B cell (primary cell): ENCODE results near the gene BIVM. TPM values are rescaled to one million over a fixed set of nuclear protein-coding genes. Genes with fewer than 3 reads are reported as not detected.

ENCODE experiments used
- ATAC-seq: fragments of 200-7000 bp; cut with Tn5 transposase; one replicate; pipeline ENCODE4 v1.10.0; 2021; ENCODE audit warnings: low read depth, mild to moderate bottlenecking, moderate number of reproducible peaks, moderate library complexity
- CTCF ChIA-PET: fragments of 350-600 bp; sonication (Branson Sonifier 250); formaldehyde crosslinking; loops from one replicate; lab custom pipeline; 2021; ENCODE audit warnings: antibody characterized with exemption, inconsistent platforms; lab: Charles Lee
- POLR2A ChIA-PET: fragments of 350-600 bp; sonication (Branson Sonifier 250); formaldehyde crosslinking; loops from one replicate; lab custom pipeline; 2021; ENCODE audit warnings: antibody characterized with exemption; lab: Charles Lee
- DNase-seq: peaks from one replicate; pipeline ENCODE4 v3.0.0; 2013
- H2AFZ ChIP-seq: 2 replicates; pipeline ENCODE4 v1.6.1; 2012; ENCODE audit warnings: mild to moderate bottlenecking, low read depth, low read length; ENCODE audit not compliant: insufficient read depth, poor library complexity, severe bottlenecking
- H3K27ac ChIP-seq, 2 donors: 1 replicate in 1 of 2; 2 replicates in 1 of 2; pipeline ENCODE4 v1.5.1; 2012 to 2013; ENCODE audit warnings: low read length in 2 of 2, mild to moderate bottlenecking in 2 of 2, moderate library complexity in 1 of 2
- H3K27me3 ChIP-seq, 4 experiments: fragments of 200-600 bp in 1 of 4; sonication (generic) in 1 of 4; replicated peaks in 1 of 4; 1 replicate in 2 of 4; 2 replicates in 2 of 4; pipeline versions ENCODE4 v1.6.1 to v1.7.0; 2013 to 2016; ENCODE audit warnings: low read length in 3 of 4, mild to moderate bottlenecking in 2 of 4, mixed read lengths in 1 of 4, moderate library complexity in 1 of 4; ENCODE audit not compliant: insufficient read depth in 4 of 4, control insufficient read depth in 3 of 4; ENCODE audit errors: control extremely low read depth in 1 of 4
- H3K36me3 ChIP-seq, 2 experiments: replicated peaks in 1 of 2; 1 replicate in 1 of 2; 2 replicates in 1 of 2; pipeline versions ENCODE4 v1.6.1 to v1.7.1; 2013; ENCODE audit warnings: low read length in 1 of 2; ENCODE audit not compliant: insufficient read depth in 2 of 2, control insufficient read depth in 1 of 2; ENCODE audit errors: control extremely low read depth in 1 of 2, extremely low read depth in 1 of 2
- H3K4me1 ChIP-seq, 2 donors: fragments of 200-600 bp in 1 of 2; sonication (generic) in 1 of 2; 1 replicate in 1 of 2; 2 replicates in 1 of 2; pipeline versions ENCODE4 v1.5.1 to v1.6.1; 2013 to 2017; ENCODE audit warnings: low read length in 2 of 2; ENCODE audit not compliant: control insufficient read depth in 2 of 2, insufficient read depth in 2 of 2
- H3K4me2 ChIP-seq: replicated peaks from 2 replicates; pipeline ENCODE3; 2012; ENCODE audit warnings: mild to moderate bottlenecking, low read depth, low read length; ENCODE audit not compliant: poor library complexity, severe bottlenecking
- H3K4me3 ChIP-seq, 5 experiments: fragments of 200-600 bp in 1 of 5; sonication (generic) in 1 of 5; 1 replicate in 3 of 5; 2 replicates in 2 of 5; pipeline versions ENCODE4 v1.5.1 to v1.7.0; 2011 to 2016; ENCODE audit warnings: low read length in 4 of 5, mild to moderate bottlenecking in 4 of 5, low read depth in 2 of 5, control low read depth in 1 of 5, moderate library complexity in 1 of 5; ENCODE audit not compliant: insufficient read depth in 1 of 5; ENCODE audit errors: control extremely low read depth in 1 of 5, extremely low read depth in 1 of 5
- H3K79me2 ChIP-seq: fragments of 200-600 bp; sonication (generic); one replicate; pipeline ENCODE4 v1.6.0; 2016; ENCODE audit warnings: low read length; ENCODE audit not compliant: control insufficient read depth, insufficient read depth
- H3K9ac ChIP-seq: fragments of 200-600 bp; sonication (generic); 2 replicates; pipeline ENCODE4 v1.6.1; 2017; ENCODE audit warnings: mild to moderate bottlenecking, low read length, moderate library complexity
- H3K9me3 ChIP-seq, 3 donors: one replicate each; pipeline versions ENCODE4 v1.6.1 to v1.7.1; 2013; ENCODE audit warnings: low read length in 2 of 3; ENCODE audit not compliant: control insufficient read depth in 2 of 3, insufficient read depth in 1 of 3; ENCODE audit errors: control extremely low read depth in 1 of 3
- H4K20me1 ChIP-seq: 2 replicates; pipeline ENCODE4 v1.6.0; 2012; ENCODE audit warnings: mild to moderate bottlenecking, low read length; ENCODE audit not compliant: insufficient read depth, control insufficient read depth, poor library complexity, severe bottlenecking
- H3K27ac Mint-ChIP-seq: one replicate; pipeline ENCODE4 v1.8.0; 2021; ENCODE audit warnings: mixed read lengths
- H3K27me3 Mint-ChIP-seq: one replicate; pipeline ENCODE4 v1.8.0; 2021; ENCODE audit warnings: mixed read lengths
- H3K4me1 Mint-ChIP-seq: one replicate; pipeline ENCODE4 v1.8.0; 2021; ENCODE audit warnings: mixed read lengths
- H3K4me3 Mint-ChIP-seq: one replicate; pipeline ENCODE4 v1.8.0; 2021; ENCODE audit warnings: mixed read lengths
- H3K9me3 Mint-ChIP-seq: one replicate; pipeline ENCODE4 v1.8.0; 2022; ENCODE audit warnings: mixed read lengths; ENCODE audit not compliant: insufficient read depth
- CTCF ChIP-seq: fragments of 200-600 bp; IDR thresholded peaks from one replicate; pipeline ENCODE4 v1.8.0; 2022; ENCODE audit warnings: antibody characterized with exemption, mild to moderate bottlenecking
- EZH2 ChIP-seq: IDR thresholded peaks from 2 replicates; pipeline ENCODE4 v1.6.1; 2012; ENCODE audit warnings: borderline replicate concordance, low read depth, mild to moderate bottlenecking, moderate library complexity, low read length; ENCODE audit not compliant: insufficient read depth, poor library complexity, severe bottlenecking
- WGBS: methylation state at CpG from one replicate; pipeline ENCODE4 v1.1.5; 2013; ENCODE audit warnings: missing lambda C conversion rate; ENCODE audit not compliant: insufficient coverage; 5-methylcytosine and 5-hydroxymethylcytosine counted together
- intact Hi-C: fragments of 100-400 bp; cut with micrococcal nuclease; formaldehyde crosslinking; loops from one replicate; pipeline ENCODE4 v1.10.0; 2022
- polyA plus RNA-seq: library from polyadenylated mRNA; depleted of rRNA; stranded (reverse); fragments of >200 nt; gene quantifications from 2 replicates; pipeline ENCODE4 v1.2.3, GENCODE V29; 2012
- total RNA-seq, 2 donors: library from RNA; stranded (reverse); fragments of 120-200 nt in 1 of 2; gene quantifications; 1 replicate in 1 of 2; 2 replicates in 1 of 2; pipeline versions ENCODE4 v1.2.3 to v1.2.4, GENCODE V29; 2013 to 2022

Gene BIVM
- total and polyA plus RNA-seq, 2 donors (not counting 1 experiment from before 2014, with no cell fraction given) = 1.0 to 3.6 TPM

- Histone ChIP-seq H3K9ac (no peak overlapping the region), H4K20me1 (peaks cover 14% of the 10 kb centered on the region), H3K36me3 (peaks cover 10 to 50% of the 10 kb centered on the region in 2 experiments), H2AFZ (no peak overlapping the region), H3K27me3 (no peaks in the 10 kb centered on the region), H3K4me3 (no peak overlapping the region), H3K4me1 (peaks cover 0 to 4% of the 10 kb centered on the region in 2 donors), H3K4me2 (no peak overlapping the region), H3K79me2 (peaks cover 7% of the 10 kb centered on the region), H3K27ac (no peak overlapping the region), H3K9me3 (no peaks in the 10 kb centered on the region)
- no peak for DNase-seq
- H3K4me1 Mint-ChIP-seq = peaks cover 5% of the 10 kb centered on the region
- WGBS = 100% methylated on average over 3 of the region's 4 CpGs
- no peak for ATAC-seq
- TF ChIP-seq EZH2 = no peak
- no peak for TF ChIP-seq CTCF
- H3K27ac Mint-ChIP-seq = no peak overlapping the region
- no peaks in the 10 kb centered on the region for H3K9me3 Mint-ChIP-seq
- POLR2A ChIA-PET = no interaction called here
- no peaks in the 10 kb centered on the region for H3K27me3 Mint-ChIP-seq
- CTCF ChIA-PET = interaction anchor here (1.3 to 1.6 kb wide), 2 partner anchors 15 to 26 kb away, joined by 3 to 4 read pairs; no protein-coding TSS in a partner anchor
- H3K4me3 Mint-ChIP-seq = no peak overlapping the region
- intact Hi-C loops = no loop called here
Measured at GRCh38 chr13:102875256-102875655, 76.3 kb downstream of the BIVM start.

GRCh38 chr13:102877303-102877702 is 78.4 kb downstream of the BIVM start:
- TF ChIP-seq EZH2 (no peak), CTCF (no peak)
- Histone ChIP-seq H3K4me3 (no peak overlapping the region), H3K9me3 (no peaks in the 10 kb centered on the region), H3K4me2 (no peak overlapping the region), H3K27me3 (no peaks in the 10 kb centered on the region), H3K36me3 (peaks cover 10 to 41% of the 10 kb centered on the region in 2 experiments), H3K4me1 (no peaks in the 10 kb centered on the region), H4K20me1 (peaks cover 7% of the 10 kb centered on the region), H3K9ac (no peak overlapping the region), H3K27ac (no peak overlapping the region), H3K79me2 (no peaks in the 10 kb centered on the region), H2AFZ (no peak overlapping the region)
- DNase-seq (no peak), ATAC-seq (no peak)
- H3K4me1 Mint-ChIP-seq = no peaks in the 10 kb centered on the region
- H3K27me3 Mint-ChIP-seq = no peaks in the 10 kb centered on the region
- no peaks in the 10 kb centered on the region for H3K9me3 Mint-ChIP-seq
- intact Hi-C loops = no loop called here
- no peak overlapping the region for H3K27ac Mint-ChIP-seq
- H3K4me3 Mint-ChIP-seq = no peak overlapping the region
- ChIA-PET CTCF (interaction anchor here (0.7 kb wide), 1 partner anchor 27 kb away, joined by 3 read pairs; no protein-coding TSS in a partner anchor), POLR2A (no interaction called here)
- WGBS = no CpG with 5 or more reads among the region's 1 CpG
